Ramos (cell line): ENCODE measurements around the gene ZNF575.
"Not testable (repeated sequence)": the region's sequence is repeated elsewhere in the genome, so short reads cannot be mapped to it uniquely, and the experiment has no call there.

Experiments
- in situ Hi-C: fragments of 300-500 bp; cut with MboI; formaldehyde crosslinking; loops from one replicate; pipeline ENCODE4 v1.14.3; 2022; ENCODE audit warnings: low sequenced_read_pairs; ENCODE audit not compliant: unreplicated experiment

ZNF575 gene

DNA sequence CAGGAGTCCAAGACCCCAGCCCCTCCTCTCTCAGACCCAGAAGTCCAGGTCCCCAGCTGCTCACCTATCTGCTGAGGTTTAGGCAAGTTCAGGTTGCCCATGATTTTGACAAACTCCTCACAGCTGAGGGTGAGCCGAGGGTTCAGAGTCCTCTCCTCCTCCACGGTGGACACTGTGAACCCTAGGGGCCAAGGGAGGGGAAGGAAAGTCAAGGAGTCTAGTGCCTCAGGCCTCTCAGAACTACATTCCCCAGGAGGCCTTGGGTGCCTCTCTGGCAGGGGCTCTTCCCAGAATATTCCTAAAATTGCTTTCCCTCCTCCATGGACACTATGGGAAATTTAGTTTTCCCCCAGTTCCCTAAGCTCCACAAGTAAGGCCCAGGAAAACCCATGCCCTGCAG, 25.1 kb upstream of the ZNF575 start:
- in situ Hi-C loops: no loop called here

DNA sequence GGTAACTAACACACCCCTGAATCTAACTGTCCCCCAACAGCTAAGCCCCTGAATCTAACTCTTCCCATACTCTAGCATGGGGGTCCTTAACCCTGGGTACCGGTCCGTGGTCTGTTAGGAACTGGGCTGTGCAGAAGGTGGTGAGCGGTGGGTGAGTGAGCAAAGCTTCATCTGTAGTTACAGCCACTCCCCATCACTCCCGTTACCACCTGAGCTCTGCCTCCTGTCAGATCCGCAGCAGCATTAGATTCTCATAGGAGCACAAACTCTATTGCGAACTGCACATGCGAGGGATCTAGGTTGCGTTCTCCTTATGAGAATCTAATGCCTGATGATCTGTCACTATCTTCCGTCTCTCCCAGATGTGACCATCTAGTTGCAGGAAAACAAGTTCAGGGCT, 22.3 kb upstream of the ZNF575 start:
- in situ Hi-C loops: no loop called here

DNA sequence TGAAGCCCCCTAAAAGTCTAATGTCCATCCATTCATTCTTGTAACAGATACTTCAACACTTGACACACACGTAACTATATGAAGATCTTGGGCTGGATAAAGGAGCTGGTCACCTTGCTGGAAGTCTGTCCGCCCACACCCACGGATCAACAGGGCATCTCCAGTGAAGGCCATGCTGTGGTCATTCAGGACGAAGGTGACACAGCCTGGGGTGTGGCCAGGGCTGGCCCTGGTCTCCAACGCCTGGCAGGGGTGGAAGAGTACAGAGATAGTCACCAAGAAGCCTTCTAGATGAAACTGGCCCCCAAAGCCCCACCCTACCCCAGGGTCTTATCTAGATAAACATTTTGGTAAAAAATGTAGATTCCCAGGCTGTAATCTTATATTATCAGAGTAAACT, 21.7 kb upstream of the ZNF575 start:
- in situ Hi-C loops: no loop called here

DNA sequence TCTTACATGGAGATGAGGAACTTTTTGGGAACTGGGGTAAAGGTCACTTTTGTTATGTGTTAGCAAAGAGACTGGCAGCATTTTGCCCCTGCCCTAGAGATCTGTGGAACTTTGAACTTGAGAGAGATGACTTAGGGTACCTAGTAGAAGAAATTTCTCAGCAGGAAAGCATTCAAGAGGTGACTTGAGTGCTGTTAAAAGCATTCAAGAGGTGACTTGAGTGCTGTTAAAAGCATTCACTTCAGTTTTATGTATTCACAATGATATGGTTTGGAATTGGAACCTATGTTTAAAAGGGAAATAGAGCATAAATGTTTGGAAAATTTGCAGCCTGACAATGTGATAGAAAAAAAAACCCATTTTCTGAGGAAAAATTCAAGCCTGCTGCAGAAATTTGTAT, 20.6 kb upstream of the ZNF575 start:
- in situ Hi-C loops: not testable (repeated sequence)

DNA sequence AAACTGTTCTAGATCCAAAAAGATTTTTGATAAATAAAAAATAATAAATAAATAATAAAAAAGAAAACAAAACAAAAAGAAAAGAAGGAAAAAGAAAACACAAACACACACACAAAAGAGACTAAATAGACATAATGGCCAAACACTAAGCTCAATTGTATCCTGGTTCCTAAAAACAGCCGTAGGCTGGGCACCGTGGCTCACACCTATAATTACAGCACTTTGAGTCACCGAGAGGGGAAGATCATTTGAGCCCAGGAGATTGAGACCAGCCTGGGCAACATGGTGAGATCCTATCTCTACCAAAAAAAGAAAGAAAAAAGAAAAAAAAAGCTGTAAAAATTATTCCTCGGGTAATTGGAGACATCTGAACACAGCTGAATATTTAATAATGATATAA, 14.9 kb upstream of the ZNF575 start:
- in situ Hi-C loops: loop anchor here (5.0 kb wide), 1 partner anchor 71 kb away; no protein-coding TSS in a partner anchor

DNA sequence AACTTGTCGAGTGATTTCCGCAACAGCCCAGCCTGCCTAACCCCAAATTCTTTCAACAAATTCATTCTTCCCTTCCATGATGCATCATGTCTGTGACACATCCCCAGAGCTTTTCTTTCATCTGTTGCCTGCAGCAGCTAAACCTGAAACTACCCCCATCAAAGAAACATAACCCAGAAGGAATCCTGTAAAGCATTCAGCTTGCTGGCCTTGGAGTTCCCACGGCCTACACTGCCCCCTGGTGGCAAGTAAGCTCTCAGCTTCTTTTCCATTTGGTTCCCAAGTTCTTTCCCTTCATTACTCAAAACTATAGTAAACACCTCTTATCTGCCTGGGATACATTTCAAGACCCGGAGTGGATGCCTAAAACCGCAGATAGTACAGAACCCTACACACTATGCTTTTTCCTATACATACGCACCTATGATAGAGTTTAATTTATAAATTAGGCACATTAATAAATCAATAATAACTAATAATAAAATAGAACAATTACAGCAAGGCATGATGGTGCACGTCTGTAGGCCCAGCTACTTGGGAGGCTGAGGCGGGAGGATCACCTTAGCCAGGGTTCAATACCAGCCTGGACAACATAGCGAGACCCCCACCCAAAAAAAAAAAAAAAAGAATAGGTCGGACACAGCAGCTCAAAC, 13.4 kb upstream of the ZNF575 start:
- in situ Hi-C loops: loop anchor here (5.0 kb wide), 1 partner anchor 72 kb away; no protein-coding TSS in a partner anchor

DNA sequence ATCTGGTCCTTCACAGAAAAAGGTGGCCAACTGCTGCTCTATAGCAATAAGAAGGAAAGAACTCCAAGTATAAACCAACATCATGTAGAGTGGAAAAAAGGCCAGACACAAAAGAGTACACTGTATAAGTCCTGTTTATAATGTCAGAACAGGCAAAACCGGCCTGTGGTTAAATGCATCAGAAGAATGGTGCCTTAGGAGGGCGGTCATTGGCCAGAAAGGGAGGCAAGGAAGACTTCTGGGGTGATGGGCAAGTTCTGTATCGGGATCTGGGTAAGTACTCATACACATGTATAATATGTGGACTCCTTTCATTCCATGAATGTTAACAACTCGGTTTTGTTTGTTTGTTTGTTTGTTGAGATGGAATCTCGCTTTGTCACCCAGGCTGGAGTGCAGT, 10.1 kb upstream of the ZNF575 start:
- in situ Hi-C loops: no loop called here

DNA sequence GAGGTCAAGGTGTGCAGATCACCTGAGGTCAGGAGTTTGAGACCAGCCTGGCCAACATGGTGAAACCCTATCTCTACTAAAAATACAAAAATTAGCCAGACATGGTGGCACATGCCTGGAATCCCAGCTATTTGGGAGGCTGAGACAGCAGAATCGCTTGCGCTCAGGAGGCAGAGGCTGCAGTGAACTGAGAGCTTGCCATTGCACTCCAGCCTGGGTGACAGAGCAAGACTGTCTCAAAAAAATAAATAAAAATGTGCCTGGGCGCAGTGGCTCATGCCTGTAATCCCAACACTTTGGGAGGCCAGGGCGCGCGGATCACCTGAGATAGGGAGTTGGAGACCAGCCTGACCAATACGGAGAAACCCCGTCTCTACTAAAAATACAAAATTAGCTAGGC, 9.3 kb upstream of the ZNF575 start:
- in situ Hi-C loops: not testable (repeated sequence)

DNA sequence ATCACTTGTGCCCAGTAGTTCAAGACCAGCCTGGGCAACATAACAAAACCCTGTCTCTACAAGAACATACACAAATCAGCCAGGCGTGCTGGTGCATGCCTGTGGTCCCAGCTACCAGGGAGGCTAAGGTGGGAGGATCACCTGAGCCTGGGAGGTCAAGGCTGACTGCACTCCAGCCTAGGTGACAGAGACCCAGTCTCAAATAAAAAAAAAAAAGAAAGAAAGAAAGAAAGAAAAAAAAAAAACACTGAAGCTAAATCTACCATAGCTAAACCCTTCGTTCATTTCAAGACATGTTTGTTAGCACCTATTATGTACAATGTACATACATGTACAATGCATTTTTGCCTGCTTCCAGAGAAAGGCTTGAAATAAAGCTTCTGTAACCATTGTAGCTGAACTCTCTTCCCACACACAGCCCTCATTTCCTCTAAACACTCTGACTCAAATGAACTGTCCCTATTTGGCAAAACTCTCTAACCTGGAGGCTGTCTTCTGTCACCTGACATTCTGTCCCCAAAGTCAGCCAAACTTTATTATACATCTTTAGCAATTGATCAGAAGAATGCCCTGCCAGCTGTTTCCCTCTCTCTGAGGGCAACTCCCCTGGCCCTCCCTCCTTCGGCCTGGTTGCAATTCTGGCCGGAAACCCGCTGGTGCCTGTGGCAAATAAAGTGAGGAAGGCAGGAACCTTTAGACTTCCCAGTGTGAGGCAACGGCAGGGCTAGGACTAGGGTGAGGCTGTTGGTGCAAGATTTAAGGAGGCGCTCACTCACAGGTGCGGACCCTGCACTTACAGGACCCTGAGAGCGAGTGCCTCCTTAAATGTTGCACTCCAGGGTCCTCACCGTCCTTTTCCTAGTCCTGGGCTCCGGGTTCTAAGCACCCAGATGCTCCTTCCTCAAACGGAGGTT, 7.8 kb upstream of the ZNF575 start:
- in situ Hi-C loops: no loop called here

DNA sequence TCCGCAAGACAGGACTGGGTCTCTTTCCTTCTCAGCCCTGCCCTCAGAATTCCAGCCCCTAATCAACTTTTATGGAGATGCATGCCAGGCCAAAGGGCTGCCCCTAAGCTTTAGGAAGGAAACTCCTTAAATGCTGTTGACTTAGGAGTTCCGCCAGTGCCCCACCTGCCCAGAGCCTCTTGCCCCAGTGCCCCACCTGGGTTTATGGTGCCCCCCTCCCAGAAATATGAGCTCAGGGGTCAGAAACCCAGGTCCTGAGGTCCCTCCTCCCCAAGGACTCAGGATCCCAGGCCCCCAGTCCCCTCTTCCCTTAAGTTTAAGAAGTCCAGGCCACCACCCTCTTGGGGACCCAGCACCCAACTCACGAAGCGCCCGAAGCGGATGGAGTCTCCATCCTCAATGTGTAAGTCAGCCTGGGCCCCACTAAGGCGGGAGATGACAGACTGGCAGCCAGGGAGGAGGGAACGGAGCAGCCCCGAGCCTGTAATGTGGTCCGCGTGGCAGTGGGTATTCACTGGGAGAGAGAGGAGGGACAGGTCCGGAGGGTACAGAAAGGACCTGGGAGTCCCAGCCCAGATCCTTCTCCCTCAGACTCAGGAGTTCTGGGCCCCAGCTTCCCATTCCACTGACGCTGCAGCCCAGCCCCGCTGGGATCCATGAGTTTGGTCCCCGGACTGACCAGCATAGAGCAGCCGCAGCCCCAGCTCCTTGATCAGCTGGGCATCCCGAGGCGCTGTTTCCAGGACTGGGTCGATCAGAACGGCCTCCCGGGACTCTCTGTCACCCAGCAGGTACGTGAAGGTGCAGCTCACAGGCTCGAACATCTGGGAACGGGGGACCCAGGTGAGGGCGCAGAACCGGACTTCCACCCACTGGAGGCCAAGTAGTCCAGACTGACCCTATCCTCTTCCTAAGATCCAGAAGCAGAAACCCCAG, 6.9 kb upstream of the ZNF575 start:
- in situ Hi-C loops: no loop called here

DNA sequence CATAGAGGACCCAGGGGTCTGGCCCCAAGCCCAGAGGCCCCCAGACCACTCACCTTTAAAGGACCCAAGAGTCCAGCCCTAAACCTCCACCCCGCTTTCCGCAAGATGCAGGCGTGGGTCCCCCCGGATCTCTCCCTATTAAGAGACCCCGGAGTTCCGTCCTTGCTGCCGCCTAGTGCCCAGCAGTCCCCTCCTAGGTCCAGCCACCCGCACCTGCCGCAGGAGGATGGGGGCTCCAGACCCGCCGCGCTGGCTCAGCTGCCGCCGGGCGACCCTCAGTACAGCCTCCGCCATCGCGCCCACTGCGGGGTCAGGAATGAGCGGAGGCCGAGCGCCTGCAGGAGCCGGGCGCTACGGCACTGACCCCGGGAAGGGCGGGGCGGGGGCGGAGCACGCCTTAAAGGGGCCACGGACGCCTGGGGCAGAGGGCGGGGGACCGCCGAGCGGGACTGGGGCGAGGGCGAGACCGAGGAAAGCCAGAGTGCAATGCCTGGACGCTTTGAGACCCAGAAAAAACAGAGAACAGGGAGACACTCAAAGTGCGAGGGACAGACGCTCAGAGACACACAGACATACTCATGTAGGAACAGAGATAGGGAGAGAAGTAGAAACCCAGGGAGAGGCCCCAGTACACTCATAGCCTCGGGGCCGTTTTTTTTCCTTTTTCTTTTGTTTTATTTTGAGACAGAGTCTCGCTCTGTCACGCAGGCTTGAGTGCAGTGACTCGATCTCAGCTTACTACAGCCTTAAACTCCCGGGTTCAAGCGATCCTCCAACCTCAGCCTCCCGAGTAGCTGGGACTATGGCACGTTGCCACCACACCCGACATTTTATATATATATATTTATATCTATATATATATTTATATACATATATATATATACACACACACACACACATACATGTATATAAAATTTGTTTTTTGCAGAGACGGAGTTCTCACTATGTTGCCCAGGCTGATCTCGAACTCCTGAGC, 5.8 kb upstream of the ZNF575 start, which contains the start of gene ETHE1:
Gene ETHE1, minus strand, starts transcription at position 318 of the 976 bp plus-strand sequence. Its CDS starts 24 bp downstream, at position 294.
- in situ Hi-C loops: no loop called here

DNA sequence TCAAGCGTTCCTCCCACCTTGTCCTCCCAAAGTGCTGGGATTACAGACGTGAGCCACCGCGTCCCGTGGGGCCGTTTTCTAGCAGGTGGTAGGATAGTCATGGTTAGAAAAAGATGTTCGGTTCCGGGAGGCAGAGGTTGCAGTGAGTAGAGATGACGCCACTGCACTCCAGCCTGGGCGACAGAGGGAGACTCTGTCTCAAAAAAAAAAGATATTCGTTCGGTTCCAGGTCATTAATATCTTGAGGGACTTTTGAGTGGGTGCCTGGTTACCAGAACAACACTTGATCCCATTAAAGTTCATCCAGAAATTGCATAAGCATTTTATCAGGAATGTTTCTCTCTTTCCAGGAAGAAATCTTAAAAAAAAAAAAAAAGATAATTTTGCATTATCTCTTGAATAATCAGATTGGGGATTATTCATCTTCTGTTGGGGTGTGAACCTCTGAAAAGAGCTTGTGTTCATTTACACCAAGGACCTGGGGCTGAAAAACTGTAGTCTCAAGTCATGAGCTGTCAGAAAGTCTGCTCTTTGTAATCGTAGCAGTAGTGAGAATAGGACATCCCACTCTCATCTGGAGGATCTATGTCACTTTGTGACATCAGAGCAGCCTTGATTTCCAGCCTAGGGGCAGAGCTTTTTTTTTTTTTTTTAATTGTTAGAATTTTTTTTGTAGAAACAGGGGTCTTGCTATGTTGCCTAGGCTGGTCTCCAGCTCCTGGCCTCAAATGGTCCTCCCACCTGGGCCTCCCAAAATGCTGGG, 4.9 kb upstream of the ZNF575 start:
- in situ Hi-C loops: no loop called here

DNA sequence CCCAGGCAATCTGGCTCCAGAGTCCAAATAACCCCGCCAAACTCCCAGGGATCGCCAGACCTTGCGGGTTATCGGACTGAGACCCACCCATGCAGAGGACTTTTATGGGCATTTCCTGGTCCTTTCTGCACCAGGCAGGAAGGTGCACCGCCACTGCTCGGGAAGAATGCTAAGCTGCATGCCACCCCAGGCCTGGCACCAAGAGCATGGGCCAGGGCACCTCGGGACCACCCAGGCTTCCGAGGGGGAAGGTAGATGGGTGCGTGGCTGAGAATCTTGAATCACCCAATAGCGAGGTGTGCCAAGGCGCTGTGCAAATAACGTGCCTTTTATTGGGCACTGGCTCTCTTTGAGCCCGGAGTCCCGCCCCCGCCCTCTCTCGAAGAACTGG, 422 bp upstream of the ZNF575 start:
- in situ Hi-C loops: no loop called here

DNA sequence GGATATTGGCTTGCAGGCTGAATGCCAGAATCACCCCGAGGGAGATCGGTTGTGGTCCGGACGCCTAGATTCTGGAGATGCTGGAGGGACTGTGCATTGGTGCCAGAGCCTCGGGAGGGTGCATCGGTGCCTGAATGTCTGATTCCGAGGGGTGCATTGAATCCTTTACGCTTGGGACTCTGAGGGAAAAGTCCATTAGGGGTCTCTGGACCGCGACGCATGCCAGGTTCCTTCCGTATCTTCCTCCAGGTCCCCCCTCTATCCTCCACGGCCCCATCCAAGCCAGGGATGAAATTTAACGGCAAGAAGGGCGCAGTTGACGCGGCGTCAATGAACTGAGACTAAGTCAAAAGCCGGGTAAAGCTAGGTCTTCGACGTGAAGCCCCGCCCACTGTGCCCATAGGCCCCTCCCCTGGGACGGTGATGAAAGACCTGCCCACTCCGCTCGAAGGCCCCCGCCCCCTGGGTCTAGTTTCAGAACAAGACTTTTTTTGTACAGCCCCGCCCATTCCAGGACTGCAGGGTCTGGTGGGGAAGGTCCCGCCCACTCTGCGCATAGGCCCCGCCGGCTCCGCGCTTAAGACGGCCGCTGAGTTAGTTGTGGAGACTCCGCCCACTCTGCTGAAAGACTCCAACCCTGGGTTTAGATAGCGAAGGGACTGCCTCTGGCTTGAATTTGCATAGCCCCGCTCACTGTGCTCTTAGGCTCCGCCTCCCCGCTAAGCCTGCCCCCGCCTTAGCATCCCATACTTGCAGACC, 737 bp downstream of the ZNF575 start:
- in situ Hi-C loops: no loop called here

DNA sequence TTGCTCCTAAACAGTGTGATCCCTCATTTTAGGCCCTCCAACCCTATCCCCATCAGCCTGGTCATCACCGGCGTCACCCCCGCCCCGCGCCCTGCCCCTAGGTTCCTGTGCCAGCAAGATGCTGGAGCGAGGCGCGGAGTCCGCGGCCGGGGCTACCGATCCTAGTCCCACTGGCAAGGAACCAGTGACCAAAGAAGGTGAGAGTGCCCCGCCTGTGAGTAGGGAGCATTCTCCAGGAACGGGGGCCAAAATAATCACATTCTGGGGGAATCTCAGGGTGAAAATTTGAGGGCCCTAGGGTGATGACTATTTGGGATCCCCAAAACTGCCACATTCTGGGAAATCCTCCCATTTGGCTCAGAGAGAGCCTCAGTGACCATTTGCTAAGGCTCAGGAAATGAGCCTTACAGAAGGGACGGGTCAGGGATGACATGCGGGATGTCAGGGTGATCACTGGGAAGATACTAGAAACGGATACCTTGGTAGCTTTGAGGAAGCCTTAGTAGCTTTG, 1.4 kb downstream of the ZNF575 start:
- in situ Hi-C loops: no loop called here

DNA sequence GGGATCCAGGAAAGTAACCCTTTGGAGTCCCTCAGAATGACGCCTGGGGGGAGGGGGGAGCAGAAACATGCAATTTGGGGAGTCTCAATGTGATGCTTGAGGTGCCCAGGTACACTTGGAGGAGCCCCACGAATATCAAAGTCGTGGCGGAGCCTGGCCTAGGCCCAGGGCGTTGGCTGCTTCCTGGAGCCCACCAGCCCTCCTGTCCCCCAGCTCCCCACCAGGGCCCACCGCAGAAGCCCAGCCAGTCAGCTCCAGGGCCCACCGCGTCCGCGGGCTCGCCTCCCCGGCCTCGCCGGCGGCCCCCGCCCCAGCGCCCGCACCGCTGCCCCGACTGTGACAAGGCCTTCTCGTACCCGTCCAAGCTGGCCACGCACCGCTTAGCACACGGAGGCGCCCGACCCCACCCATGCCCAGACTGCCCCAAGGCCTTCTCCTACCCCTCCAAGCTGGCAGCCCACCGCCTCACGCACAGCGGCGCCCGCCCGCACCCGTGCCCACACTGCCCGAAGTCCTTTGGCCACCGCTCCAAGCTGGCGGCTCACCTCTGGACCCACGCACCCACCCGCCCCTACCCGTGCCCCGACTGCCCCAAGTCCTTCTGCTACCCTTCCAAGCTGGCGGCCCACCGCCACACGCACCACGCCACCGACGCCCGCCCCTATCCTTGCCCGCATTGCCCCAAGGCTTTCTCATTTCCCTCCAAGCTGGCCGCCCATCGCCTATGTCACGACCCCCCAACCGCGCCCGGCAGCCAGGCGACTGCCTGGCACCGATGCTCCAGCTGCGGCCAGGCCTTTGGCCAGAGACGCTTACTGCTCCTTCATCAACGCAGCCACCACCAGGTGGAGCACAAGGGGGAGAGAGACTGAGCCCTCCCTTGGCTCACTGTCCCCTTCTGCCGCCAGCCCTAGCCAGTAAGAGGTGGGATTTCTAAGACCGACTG, 2.1 kb downstream of the ZNF575 start:
- in situ Hi-C loops: no loop called here

DNA sequence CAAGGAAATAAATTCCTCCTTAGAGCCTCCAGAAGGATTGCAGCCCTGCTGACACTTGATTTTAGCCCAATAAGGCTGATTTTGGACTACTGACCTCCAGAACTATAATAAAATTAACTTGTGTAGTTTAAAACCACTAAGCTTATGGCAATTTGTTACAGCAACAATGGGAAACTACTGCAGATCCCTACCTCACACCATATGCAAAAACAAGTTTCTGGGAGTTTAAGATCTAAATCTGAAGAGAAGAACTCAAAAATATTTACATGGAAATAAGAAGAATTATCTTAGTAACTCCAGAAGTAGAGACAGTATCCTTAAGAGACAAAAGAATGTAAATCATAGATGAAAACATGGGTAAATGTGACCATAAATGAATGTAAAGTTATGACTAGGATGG, 5.9 kb downstream of the ZNF575 start:
- in situ Hi-C loops: no loop called here
